H1 (cell line): ENCODE results near the gene IGF2BP3. TPM values are rescaled to one million over a fixed set of nuclear protein-coding genes. Genes with fewer than 3 reads are reported as not detected.

Experiments used
- CTCF ChIA-PET: fragments of 300-600 bp; sonication (Branson Sonifier 250); formaldehyde crosslinking; loops from one replicate; lab custom pipeline; 2021; ENCODE audit not compliant: partially characterized antibody; lab: Charles Lee
- POLR2A ChIA-PET: fragments of 300-600 bp; sonication (Branson Sonifier 250); formaldehyde crosslinking; loops from one replicate; lab custom pipeline; 2021; ENCODE audit warnings: inconsistent platforms; ENCODE audit not compliant: partially characterized antibody; lab: Charles Lee
- DNase-seq, 2 experiments: peaks; one replicate each; pipeline versions ENCODE4 v3.0.0 to v3.0.0-alpha.2; 2010 to 2022; ENCODE audit warnings: low spot score in 2 of 2, low read depth in 1 of 2, mixed read lengths in 1 of 2
- FAIRE-seq: peaks from 2 replicates; lab custom pipeline; 2011; peaks lifted over from hg19 to GRCh38; lab: Jason Lieb, UNC
- H2AFZ ChIP-seq: 2 replicates; pipeline ENCODE4 v1.8.1; 2012; ENCODE audit warnings: low read length, inconsistent platforms
- H2AK5ac ChIP-seq: 2 replicates; pipeline ENCODE4 v1.6.1; 2013; ENCODE audit warnings: low read depth, low read length
- H2BK120ac ChIP-seq: replicated peaks from 2 replicates; pipeline ENCODE3; 2013; ENCODE audit warnings: low read depth, low read length, inconsistent platforms
- H2BK12ac ChIP-seq: 2 replicates; pipeline ENCODE4 v1.6.1; 2013; ENCODE audit warnings: low read depth, low read length
- H2BK15ac ChIP-seq: 2 replicates; pipeline ENCODE4 v1.6.1; 2013; ENCODE audit warnings: low read length
- H2BK20ac ChIP-seq: 2 replicates; pipeline ENCODE4 v1.6.1; 2013; ENCODE audit warnings: low read length
- H2BK5ac ChIP-seq: 2 replicates; pipeline ENCODE4 v1.6.1; 2013; ENCODE audit warnings: low read depth, low read length
- H3K14ac ChIP-seq: 2 replicates; pipeline ENCODE4 v1.6.1; 2013; ENCODE audit warnings: inconsistent platforms; ENCODE audit not compliant: insufficient read length
- H3K18ac ChIP-seq: 2 replicates; pipeline ENCODE4 v1.6.1; 2013; ENCODE audit warnings: low read length; ENCODE audit errors: extremely low read depth
- H3K23ac ChIP-seq: 2 replicates; pipeline ENCODE4 v1.6.1; 2013; ENCODE audit warnings: inconsistent platforms; ENCODE audit not compliant: insufficient read length
- H3K23me2 ChIP-seq: 2 replicates; pipeline ENCODE4 v1.6.1; 2013; ENCODE audit warnings: low read depth, low read length
- H3K27ac ChIP-seq: 2 replicates; pipeline ENCODE4 v1.6.1; 2011; ENCODE audit warnings: low read depth, low read length, inconsistent platforms
- H3K27me3 ChIP-seq, 4 experiments: replicated peaks in 1 of 4; 1 replicate in 1 of 4; 2 replicates in 3 of 4; pipeline versions ENCODE4 v1.6.1 to v1.8.1; 2011 to 2013; ENCODE audit warnings: low read length in 3 of 4, mild to moderate bottlenecking in 3 of 4, inconsistent platforms in 2 of 4, mixed read lengths in 2 of 4, moderate library complexity in 1 of 4; ENCODE audit not compliant: control insufficient read depth in 3 of 4, insufficient read depth in 3 of 4; ENCODE audit errors: extremely low read depth in 1 of 4
- H3K36me3 ChIP-seq, 4 experiments: 2 replicates each; pipeline versions ENCODE4 v1.6.1 to v1.8.1; 2011 to 2013; ENCODE audit warnings: mild to moderate bottlenecking in 4 of 4, low read length in 3 of 4, moderate library complexity in 2 of 4, control low read depth in 1 of 4, inconsistent platforms in 1 of 4; ENCODE audit not compliant: insufficient read depth in 4 of 4, control insufficient read depth in 2 of 4
- H3K4ac ChIP-seq: replicated peaks from 2 replicates; pipeline ENCODE3; 2013; ENCODE audit warnings: low read length, low read depth, mixed read lengths, inconsistent platforms; ENCODE audit not compliant: insufficient read length
- H3K4me1 ChIP-seq, 4 experiments: replicated peaks in 1 of 4; 1 replicate in 1 of 4; 2 replicates in 3 of 4; pipeline versions ENCODE4 v1.6.1 to v1.8.1; 2011 to 2013; ENCODE audit warnings: low read length in 3 of 4, inconsistent platforms in 2 of 4, mixed read lengths in 1 of 4; ENCODE audit not compliant: insufficient read depth in 4 of 4, control insufficient read depth in 3 of 4
- H3K4me2 ChIP-seq, 2 experiments: 2 replicates each; pipeline versions ENCODE4 v1.6.1 to v1.8.1; 2011 to 2013; ENCODE audit warnings: low read depth in 2 of 2, low read length in 2 of 2, control low read depth in 1 of 2, inconsistent platforms in 1 of 2, mild to moderate bottlenecking in 1 of 2; ENCODE audit not compliant: insufficient read depth in 1 of 2
- H3K4me3 ChIP-seq, 4 experiments: fragments of 200-600, 300-600 bp in 1 of 4; sonication (generic), shearing (Covaris generic), sonication (Bioruptor Twin) in 1 of 4; 2 replicates each; pipeline versions ENCODE4 v1.5.1 to v1.8.1; 2011 to 2016; ENCODE audit warnings: low read length in 4 of 4, low read depth in 3 of 4, control low read depth in 2 of 4, inconsistent platforms in 2 of 4, mild to moderate bottlenecking in 2 of 4, mixed read lengths in 1 of 4, moderate library complexity in 1 of 4; ENCODE audit not compliant: insufficient read depth in 2 of 4; ENCODE audit errors: extremely low read depth in 1 of 4
- H3K56ac ChIP-seq: replicated peaks from 2 replicates; pipeline ENCODE3; 2013; ENCODE audit warnings: low read depth, mild to moderate bottlenecking, mixed read lengths, low read length, inconsistent platforms; ENCODE audit not compliant: insufficient read length
- H3K79me1 ChIP-seq: 2 replicates; pipeline ENCODE4 v1.6.1; 2013; ENCODE audit warnings: low read depth, low read length, control low read depth
- H3K79me2 ChIP-seq, 2 experiments: 2 replicates each; pipeline versions ENCODE4 v1.6.1 to v1.8.1; 2012 to 2013; ENCODE audit warnings: low read length in 2 of 2, mild to moderate bottlenecking in 2 of 2, inconsistent platforms in 1 of 2; ENCODE audit not compliant: insufficient read depth in 2 of 2, control insufficient read depth in 1 of 2
- H3K9ac ChIP-seq, 4 experiments: replicated peaks in 1 of 4; 1 replicate in 1 of 4; 2 replicates in 3 of 4; pipeline versions ENCODE4 v1.6.1 to v1.8.1; 2011 to 2013; ENCODE audit warnings: low read depth in 3 of 4, low read length in 3 of 4, control low read depth in 2 of 4, mild to moderate bottlenecking in 2 of 4, moderate library complexity in 2 of 4, inconsistent platforms in 1 of 4; ENCODE audit errors: extremely low read depth in 1 of 4
- H3K9me3 ChIP-seq, 2 experiments: 2 replicates each; pipeline versions ENCODE4 v1.6.1 to v1.8.1; 2012 to 2013; ENCODE audit warnings: mild to moderate bottlenecking in 2 of 2, moderate library complexity in 2 of 2, control low read depth in 1 of 2, inconsistent platforms in 1 of 2, low read depth in 1 of 2, low read length in 1 of 2, mixed read lengths in 1 of 2; ENCODE audit not compliant: insufficient read depth in 2 of 2
- H4K20me1 ChIP-seq, 2 experiments: replicated peaks in 1 of 2; 2 replicates each; pipeline versions ENCODE3 to v1.8.1; 2011 to 2013; ENCODE audit warnings: inconsistent platforms in 2 of 2, low read length in 2 of 2, mild to moderate bottlenecking in 1 of 2; ENCODE audit not compliant: insufficient read depth in 2 of 2, control insufficient read depth in 1 of 2
- H4K5ac ChIP-seq: 2 replicates; pipeline ENCODE4 v1.6.1; 2013; ENCODE audit warnings: low read length, low read depth, mixed read lengths, inconsistent platforms; ENCODE audit not compliant: insufficient read length
- H4K8ac ChIP-seq: 2 replicates; pipeline ENCODE4 v1.8.0; 2013; ENCODE audit warnings: mild to moderate bottlenecking, moderate library complexity, low read length, inconsistent platforms; ENCODE audit not compliant: insufficient read depth; ENCODE audit errors: extremely low read depth
- H4K91ac ChIP-seq: replicated peaks from 2 replicates; pipeline ENCODE3; 2013; ENCODE audit warnings: low read length, mixed read lengths, inconsistent platforms; ENCODE audit not compliant: insufficient read length
- YY1 ChIP-seq: IDR thresholded peaks from 2 replicates; pipeline ENCODE4 v1.6.1; 2011; ENCODE audit warnings: low read depth, mild to moderate bottlenecking, low read length
- ZNF274 ChIP-seq: IDR thresholded peaks from 2 replicates; pipeline ENCODE4 v1.7.0; 2012; ENCODE audit warnings: low read length, borderline replicate concordance; ENCODE audit errors: extremely low read depth
- WGBS, 2 experiments: shearing (Covaris generic) in 1 of 2; methylation state at CpG; one replicate each; pipeline versions ENCODE4 v1.1.6 to v1.1.7; 2013 to 2015; ENCODE audit warnings: low lambda C conversion rate in 2 of 2, mixed read lengths in 2 of 2, inconsistent platforms in 1 of 2, low coverage in 1 of 2, missing lambda C conversion rate in 1 of 2; ENCODE audit not compliant: insufficient replicate concordance in 2 of 2, insufficient coverage in 1 of 2, insufficient read length in 1 of 2; ENCODE audit errors: extremely low coverage in 1 of 2, missing lambda C conversion rate in 1 of 2; 5-methylcytosine and 5-hydroxymethylcytosine counted together
- polyA plus RNA-seq, 7 experiments: library from polyadenylated mRNA; depleted of rRNA in 3 of 7; stranded (reverse) in 5 of 7; unstranded in 2 of 7; fragments of >200 nt in 5 of 7; fragments of 200-250 nt in 2 of 7; gene quantifications; 1 replicate in 5 of 7; 2 replicates in 1 of 7; 4 replicates in 1 of 7; pipeline versions ENCODE4 v1.2.1 to v1.2.3, GENCODE V29; 2011 to 2013; ENCODE audit warnings: missing spikeins in 2 of 7, mixed read lengths in 2 of 7
- total RNA-seq: library from RNA; stranded (reverse); fragmentation: NEBNext Ultra II Directional; extraction: Animal tissue kit (Norgen Biotek cat#: 25700); gene quantifications from 2 replicates; pipeline ENCODE4 v1.2.1, GENCODE V29; 2021

Gene IGF2BP3
- total and polyA plus RNA-seq, 2 of the 8 experiments (the other 6 are each of a cell fraction or from before 2014, with no cell fraction given), result 66.3 to 193 TPM

DNA sequence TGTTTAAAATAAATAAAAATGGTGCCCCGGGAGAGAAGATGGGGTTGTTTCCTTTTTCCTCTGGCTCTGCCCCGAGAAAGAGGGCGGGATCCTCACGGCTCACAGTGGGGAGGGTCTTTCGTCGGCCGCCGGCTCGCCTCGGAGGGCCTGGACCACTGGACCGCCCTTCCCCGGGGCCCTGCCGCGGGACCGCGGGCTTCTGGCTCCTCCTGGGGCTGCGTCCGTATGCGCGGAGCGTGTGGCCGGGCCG is 3.5 kb upstream of the IGF2BP3 start:
- no peak for FAIRE-seq
- Histone ChIP-seq H3K4ac (peak overlapping the region; percentile 90), H2BK5ac (peak overlapping the region; percentile 98), H4K8ac (peak overlapping the region; percentile 100), H3K14ac (no peak overlapping the region), H2BK12ac (0 out of 2 replicates have a peak overlapping the region, but pooled peaks have one; percentile 73), H2AK5ac (no peak overlapping the region), H3K4me1 (peaks cover 0 to 8% (median 4%) of the 10 kb centered on the region in 4 experiments; a peak in 2 of 7 replicates), H3K18ac (peak overlapping the region; percentile 99), H4K5ac (peak overlapping the region; percentile 99), H3K4me3 (peak overlapping the region; percentile 73 to 95 (median 80)), H2BK15ac (no peak overlapping the region), H3K23me2 (peaks cover 5% of the 10 kb centered on the region; the same call in 1 of the 2 replicates), H3K56ac (peak overlapping the region; percentile 96), H4K20me1 (peaks cover 0 to 2% of the 10 kb centered on the region in 2 experiments), H2BK120ac (no peak overlapping the region), H3K79me1 (no peaks in the 10 kb centered on the region), H3K9ac (peak overlapping the region; percentile 93 to 98 (median 96)), H3K27ac (peak overlapping the region; percentile 96), H3K23ac (no peak overlapping the region), H4K91ac (peak overlapping the region; percentile 97), H3K27me3 (no peaks in the 10 kb centered on the region), H3K4me2 (peak overlapping the region; percentile 90 to 93), H3K36me3 (no peaks in the 10 kb centered on the region; a peak in 3 of 8 replicates), H2BK20ac (no peak overlapping the region), H3K79me2 (peaks cover 10 to 76% of the 10 kb centered on the region in 2 experiments), H3K9me3 (no peaks in the 10 kb centered on the region), H2AFZ (no peak overlapping the region)
- ChIA-PET CTCF (no interaction called here), POLR2A (interaction anchor here (1.2 to 3.6 kb wide), 11 partner anchors 12 to 116 kb away, joined by 3 to 68 read pairs (median 11); partner anchors contain the start of gene TRA2A)
- WGBS, 2 experiments, result 2% methylated on average over 23 of the region's 23 CpGs; no CpG with 5 or more reads in 1 of the 2 experiments
- TF ChIP-seq YY1 (0 out of 2 replicates have a peak, but pooled peaks have one; percentile 4), ZNF274 (no peak)
- no peak for DNase-seq
